HepG2 (cell line): Measurements from ENCODE around the gene ZNF217. TPM values are rescaled to one million over a fixed set of nuclear protein-coding genes. Genes with fewer than 3 reads are reported as not detected.

Experiments used
- CENPX ChIP-seq: sonication (generic); formaldehyde crosslinking; IDR thresholded peaks from 2 replicates; pipeline ENCODE4 v1.9.0; 2021; ENCODE audit warnings: mild to moderate bottlenecking, missing genetic modification reagents, moderate library complexity
- ELF4 ChIP-seq: sonication (generic); formaldehyde crosslinking; IDR thresholded peaks from 2 replicates; pipeline ENCODE4 v1.5.0; 2020; ENCODE audit warnings: missing genetic modification reagents, mild to moderate bottlenecking, moderate library complexity, borderline replicate concordance
- IKZF4 ChIP-seq: sonication (generic); formaldehyde crosslinking; IDR thresholded peaks from 2 replicates; pipeline ENCODE4 v1.5.1; 2020; ENCODE audit warnings: borderline replicate concordance, mild to moderate bottlenecking, low read depth, missing genetic modification reagents; ENCODE audit errors: not compliant biosample characterization
- MIXL1 ChIP-seq: IDR thresholded peaks from 2 replicates; pipeline ENCODE4 v1.6.1; 2016
- MTF2 ChIP-seq: sonication (generic); formaldehyde crosslinking; IDR thresholded peaks from 2 replicates; pipeline ENCODE4 v1.5.0; 2020; ENCODE audit warnings: missing genetic modification reagents, borderline replicate concordance
- MXD4 ChIP-seq: IDR thresholded peaks from 2 replicates; pipeline ENCODE4 v1.6.1; 2016; ENCODE audit warnings: mild to moderate bottlenecking, missing biosample characterization, missing genetic modification reagents
- PCBP2 ChIP-seq: fragments of 200-400 bp; formaldehyde crosslinking; optimal IDR thresholded peaks from 2 replicates; pipeline ENCODE3; 2018; ENCODE audit warnings: low read length, low read depth; ENCODE audit not compliant: poor library complexity, severe bottlenecking
- SATB2 ChIP-seq: sonication (generic); formaldehyde crosslinking; IDR thresholded peaks from 2 replicates; pipeline ENCODE4 v1.5.0; 2020; ENCODE audit warnings: missing genetic modification reagents
- SMARCE1 ChIP-seq: fragments of 450-650 bp; IDR thresholded peaks from 2 replicates; pipeline ENCODE4 v1.6.1; 2017; ENCODE audit warnings: borderline replicate concordance
- TBX2 ChIP-seq: sonication (generic); formaldehyde crosslinking; IDR thresholded peaks from 2 replicates; pipeline ENCODE4 v1.5.0; 2020; ENCODE audit warnings: missing genetic modification reagents, mild to moderate bottlenecking, borderline replicate concordance
- TOPORS ChIP-seq: sonication (generic); formaldehyde crosslinking; IDR thresholded peaks from 2 replicates; pipeline ENCODE4 v1.8.0; 2023; ENCODE audit warnings: mild to moderate bottlenecking, missing genetic modification reagents
- ZBTB8A ChIP-seq: sonication (generic); formaldehyde crosslinking; IDR thresholded peaks from 2 replicates; pipeline ENCODE4 v1.4.0; 2020; ENCODE audit warnings: mild to moderate bottlenecking, low read depth, missing genetic modification reagents, borderline replicate concordance
- ZFYVE20 ChIP-seq: sonication (generic); formaldehyde crosslinking; IDR thresholded peaks from 2 replicates; pipeline ENCODE4 v1.8.0; 2023; ENCODE audit warnings: low read depth, mild to moderate bottlenecking, moderate library complexity, missing genetic modification reagents, borderline replicate concordance
- ZNF17 ChIP-seq: sonication (generic); formaldehyde crosslinking; IDR thresholded peaks from 2 replicates; pipeline ENCODE4 v1.5.0; 2020; ENCODE audit warnings: mild to moderate bottlenecking, missing genetic modification reagents
- ZNF598 ChIP-seq: sonication (generic); formaldehyde crosslinking; IDR thresholded peaks from 2 replicates; pipeline ENCODE4 v1.5.1; 2020; ENCODE audit warnings: mild to moderate bottlenecking, missing genetic modification reagents, borderline replicate concordance
- ZNF891 ChIP-seq: sonication (generic); formaldehyde crosslinking; IDR thresholded peaks from 2 replicates; pipeline ENCODE4 v1.5.0; 2020; ENCODE audit warnings: mild to moderate bottlenecking, missing genetic modification reagents
- polyA plus RNA-seq, 8 experiments: library from polyadenylated mRNA; depleted of rRNA in 3 of 8; stranded (reverse) in 7 of 8; unstranded in 1 of 8; fragments of >200 nt; fragmentation: Illumina TruSeq in 4 of 8; extraction: Trizol in 4 of 8; gene quantifications; 2 replicates each; pipeline versions ENCODE4 v1.2.1 to v1.2.3, GENCODE V29; 2011 to 2016; ENCODE audit warnings: low read depth in 4 of 8, missing spikeins in 1 of 8, mixed read lengths in 1 of 8; ENCODE audit not compliant: insufficient read depth in 1 of 8
- total RNA-seq, 5 experiments: library from RNA; depleted of rRNA; stranded (reverse); fragments of >200 nt; fragmentation: Illumina TruSeq; extraction: Trizol; gene quantifications; 2 replicates each; pipeline ENCODE4 v1.2.3, GENCODE V29; 2016; ENCODE audit warnings: low read depth in 1 of 5
- TF ChIP-seq, protein P1 (sequence below): sonication (generic); formaldehyde crosslinking; IDR thresholded peaks from 2 replicates; pipeline ENCODE4 v1.5.0; 2020; ENCODE audit warnings: mild to moderate bottlenecking, missing genetic modification reagents
- TF ChIP-seq, protein P2 (sequence below): sonication (generic); formaldehyde crosslinking; IDR thresholded peaks from 2 replicates; pipeline ENCODE4 v1.5.0; 2020; ENCODE audit warnings: missing genetic modification reagents
- TF ChIP-seq, protein P3 (sequence below): sonication (generic); formaldehyde crosslinking; IDR thresholded peaks from 2 replicates; pipeline ENCODE4 v1.8.0; 2022; ENCODE audit warnings: missing genetic modification reagents, mild to moderate bottlenecking, borderline replicate concordance
- TF ChIP-seq, protein P4 (sequence below): sonication (generic); formaldehyde crosslinking; IDR thresholded peaks from 2 replicates; pipeline ENCODE4 v1.4.0; 2020; ENCODE audit warnings: mild to moderate bottlenecking, low read depth, missing genetic modification reagents

ZNF217 gene
- total and polyA plus RNA-seq, 2 of the 13 experiments (the other 11 are each of a cell fraction or from before 2014, with no cell fraction given), result 22.3 to 29.8 TPM

DNA sequence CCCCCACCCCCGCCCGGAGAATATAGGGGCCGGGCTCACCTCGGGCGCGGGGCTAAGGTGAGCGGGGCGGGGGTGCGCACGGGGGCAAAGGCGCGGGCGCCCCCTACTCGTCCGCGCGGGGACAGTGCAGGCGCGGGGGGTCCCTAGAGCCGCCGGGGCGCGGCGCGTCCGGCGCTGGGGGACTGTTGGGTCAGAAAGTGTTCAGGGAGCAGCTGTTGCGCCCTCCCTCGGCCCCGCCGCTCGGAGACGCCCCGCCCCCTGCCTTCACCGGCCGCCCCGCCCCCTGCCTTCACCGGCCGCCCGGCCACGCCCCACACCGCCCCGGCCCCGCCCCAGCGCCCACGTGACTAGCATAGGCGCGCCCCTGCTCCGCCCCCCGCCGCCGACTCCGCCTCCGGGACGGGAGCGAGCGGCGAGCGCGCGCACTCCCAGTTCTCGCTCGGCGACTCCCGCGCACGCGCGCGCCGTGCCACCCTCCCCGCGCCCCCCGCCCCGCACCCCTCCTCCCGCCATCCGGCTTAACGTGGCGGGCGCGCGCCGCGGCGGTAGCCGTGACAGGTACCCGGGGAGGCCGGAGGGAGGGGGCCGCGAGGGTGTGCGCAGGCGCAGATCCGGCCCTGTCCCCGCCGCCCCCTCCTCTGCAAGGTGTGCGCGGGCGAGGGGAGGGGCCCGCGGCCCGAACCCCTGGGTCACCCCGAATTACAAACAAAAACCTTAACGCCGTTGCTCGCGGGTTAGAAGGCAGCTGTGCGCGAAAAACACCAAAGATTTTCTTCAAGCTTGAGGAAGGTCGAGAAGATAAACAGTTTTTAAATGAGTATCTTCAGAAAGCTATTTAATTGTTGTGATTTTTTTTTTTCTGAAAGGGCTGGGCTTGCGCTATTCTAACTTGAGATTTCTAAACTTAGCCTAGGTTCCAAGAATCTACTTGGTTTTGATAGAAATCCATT lies 704 bp upstream of the ZNF217 start (continued):
- TF ChIP-seq, protein P1, sequence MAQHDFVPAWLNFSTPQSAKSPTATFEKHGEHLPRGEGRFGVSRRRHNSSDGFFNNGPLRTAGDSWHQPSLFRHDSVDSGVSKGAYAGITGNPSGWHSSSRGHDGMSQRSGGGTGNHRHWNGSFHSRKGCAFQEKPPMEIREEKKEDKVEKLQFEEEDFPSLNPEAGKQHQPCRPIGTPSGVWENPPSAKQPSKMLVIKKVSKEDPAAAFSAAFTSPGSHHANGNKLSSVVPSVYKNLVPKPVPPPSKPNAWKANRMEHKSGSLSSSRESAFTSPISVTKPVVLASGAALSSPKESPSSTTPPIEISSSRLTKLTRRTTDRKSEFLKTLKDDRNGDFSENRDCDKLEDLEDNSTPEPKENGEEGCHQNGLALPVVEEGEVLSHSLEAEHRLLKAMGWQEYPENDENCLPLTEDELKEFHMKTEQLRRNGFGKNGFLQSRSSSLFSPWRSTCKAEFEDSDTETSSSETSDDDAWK (CRISPR knock-in tag), result no peak
- TF ChIP-seq MIXL1 (CRISPR knock-in tag) (peak; percentile 71; the same call in 1 of the 2 replicates), SATB2 (CRISPR knock-in tag) (no peak), ZBTB8A (CRISPR knock-in tag) (no peak), IKZF4 (CRISPR knock-in tag) (peak; percentile 23), PCBP2 (no peak), MXD4 (CRISPR knock-in tag) (no peak; the same call in 1 of the 2 replicates), TBX2 (CRISPR knock-in tag) (peak; percentile 77), CENPX (CRISPR knock-in tag) (no peak), ZNF598 (CRISPR knock-in tag) (no peak), MTF2 (CRISPR knock-in tag) (no peak), SMARCE1 (no peak), ZFYVE20 (CRISPR knock-in tag) (no peak), ELF4 (CRISPR knock-in tag) (no peak), ZNF891 (CRISPR knock-in tag) (peak; percentile 20; the same call in 1 of the 2 replicates), ZNF17 (no peak), TOPORS (CRISPR knock-in tag) (peak; percentile 48; the same call in 1 of the 2 replicates)
- TF ChIP-seq, protein P2, sequence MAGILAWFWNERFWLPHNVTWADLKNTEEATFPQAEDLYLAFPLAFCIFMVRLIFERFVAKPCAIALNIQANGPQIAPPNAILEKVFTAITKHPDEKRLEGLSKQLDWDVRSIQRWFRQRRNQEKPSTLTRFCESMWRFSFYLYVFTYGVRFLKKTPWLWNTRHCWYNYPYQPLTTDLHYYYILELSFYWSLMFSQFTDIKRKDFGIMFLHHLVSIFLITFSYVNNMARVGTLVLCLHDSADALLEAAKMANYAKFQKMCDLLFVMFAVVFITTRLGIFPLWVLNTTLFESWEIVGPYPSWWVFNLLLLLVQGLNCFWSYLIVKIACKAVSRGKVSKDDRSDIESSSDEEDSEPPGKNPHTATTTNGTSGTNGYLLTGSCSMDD (CRISPR knock-in tag), result no peak
- TF ChIP-seq, protein P3, sequence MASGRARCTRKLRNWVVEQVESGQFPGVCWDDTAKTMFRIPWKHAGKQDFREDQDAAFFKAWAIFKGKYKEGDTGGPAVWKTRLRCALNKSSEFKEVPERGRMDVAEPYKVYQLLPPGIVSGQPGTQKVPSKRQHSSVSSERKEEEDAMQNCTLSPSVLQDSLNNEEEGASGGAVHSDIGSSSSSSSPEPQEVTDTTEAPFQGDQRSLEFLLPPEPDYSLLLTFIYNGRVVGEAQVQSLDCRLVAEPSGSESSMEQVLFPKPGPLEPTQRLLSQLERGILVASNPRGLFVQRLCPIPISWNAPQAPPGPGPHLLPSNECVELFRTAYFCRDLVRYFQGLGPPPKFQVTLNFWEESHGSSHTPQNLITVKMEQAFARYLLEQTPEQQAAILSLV (CRISPR knock-in tag), result peak; percentile 51; the same call in 1 of the 2 replicates
- TF ChIP-seq, protein P4, sequence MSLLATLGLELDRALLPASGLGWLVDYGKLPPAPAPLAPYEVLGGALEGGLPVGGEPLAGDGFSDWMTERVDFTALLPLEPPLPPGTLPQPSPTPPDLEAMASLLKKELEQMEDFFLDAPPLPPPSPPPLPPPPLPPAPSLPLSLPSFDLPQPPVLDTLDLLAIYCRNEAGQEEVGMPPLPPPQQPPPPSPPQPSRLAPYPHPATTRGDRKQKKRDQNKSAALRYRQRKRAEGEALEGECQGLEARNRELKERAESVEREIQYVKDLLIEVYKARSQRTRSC, result no peak
